Activated CD4-positive, alpha-beta T cell treated with anti-CD3 and anti-CD28 coated beads, Interleukin-2, Interleukin-4, amounts not matched to agents 100 ng/mL and 50 ng/mL, durations not matched to agents 16 hours and 8 hours (primary cell): ENCODE results near the gene OSBPL2.

Source experiments
- DNase-seq: peaks from one replicate; pipeline ENCODE4 v3.0.0-alpha.2; 2020; ENCODE audit warnings: low spot score

The OSBPL2 gene

DNA sequence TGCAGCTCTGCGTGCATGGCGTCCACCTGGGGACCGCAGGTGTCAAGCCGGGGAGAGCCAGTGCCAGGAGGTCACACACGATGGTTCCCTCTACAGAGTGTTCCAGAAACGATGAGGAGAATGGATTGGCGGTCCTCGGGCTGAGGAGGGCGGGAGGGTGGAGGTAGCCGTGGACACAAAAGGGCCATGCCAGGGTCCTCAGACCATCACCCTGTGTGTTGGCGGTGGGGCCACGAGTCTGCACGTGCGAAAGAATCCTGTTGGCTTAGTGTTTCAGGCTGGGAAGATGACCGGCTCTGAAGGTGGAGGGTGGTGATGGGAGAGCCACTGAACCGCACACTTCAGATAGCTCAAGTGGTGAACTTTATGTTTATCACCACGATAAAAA lies 31.9 kb upstream of the OSBPL2 start:
- DNase-seq: no peak

DNA sequence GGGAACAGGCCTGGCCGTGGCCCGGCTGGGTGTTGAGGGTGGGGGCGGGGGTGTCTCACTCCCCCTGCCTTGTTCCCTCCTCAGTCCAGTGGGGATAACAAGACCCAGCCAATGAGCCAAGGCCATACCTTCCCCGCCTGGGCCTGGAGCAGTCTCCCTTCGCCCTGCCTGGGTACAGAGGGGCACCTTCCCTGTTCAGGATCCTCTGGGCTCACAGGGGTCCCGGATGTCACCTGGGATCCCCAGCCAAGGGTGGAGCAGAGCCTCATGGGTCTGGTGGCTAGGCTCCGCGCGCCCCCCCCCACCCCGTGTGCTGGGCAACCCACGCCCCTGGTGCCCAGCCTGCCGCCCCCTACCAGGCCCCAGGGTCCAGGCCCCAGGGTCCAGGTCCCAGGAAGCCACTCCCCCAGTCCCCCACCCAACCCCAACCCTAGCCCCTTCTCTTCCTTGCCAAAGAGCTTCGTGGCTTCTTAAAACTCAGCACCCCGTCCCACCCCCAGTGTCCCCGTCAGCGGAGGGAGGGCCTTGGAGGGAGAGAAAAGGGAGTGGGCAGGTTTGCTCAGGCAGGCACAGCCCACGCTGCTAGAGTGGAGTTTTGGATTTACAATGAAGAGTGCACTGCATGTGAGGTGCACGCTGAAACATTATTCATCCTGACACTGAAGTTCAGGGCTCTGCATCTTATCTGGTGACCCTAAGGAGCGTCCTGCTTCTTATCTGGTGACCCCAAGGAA lies 30.1 kb upstream of the OSBPL2 start:
- no peak for DNase-seq

DNA sequence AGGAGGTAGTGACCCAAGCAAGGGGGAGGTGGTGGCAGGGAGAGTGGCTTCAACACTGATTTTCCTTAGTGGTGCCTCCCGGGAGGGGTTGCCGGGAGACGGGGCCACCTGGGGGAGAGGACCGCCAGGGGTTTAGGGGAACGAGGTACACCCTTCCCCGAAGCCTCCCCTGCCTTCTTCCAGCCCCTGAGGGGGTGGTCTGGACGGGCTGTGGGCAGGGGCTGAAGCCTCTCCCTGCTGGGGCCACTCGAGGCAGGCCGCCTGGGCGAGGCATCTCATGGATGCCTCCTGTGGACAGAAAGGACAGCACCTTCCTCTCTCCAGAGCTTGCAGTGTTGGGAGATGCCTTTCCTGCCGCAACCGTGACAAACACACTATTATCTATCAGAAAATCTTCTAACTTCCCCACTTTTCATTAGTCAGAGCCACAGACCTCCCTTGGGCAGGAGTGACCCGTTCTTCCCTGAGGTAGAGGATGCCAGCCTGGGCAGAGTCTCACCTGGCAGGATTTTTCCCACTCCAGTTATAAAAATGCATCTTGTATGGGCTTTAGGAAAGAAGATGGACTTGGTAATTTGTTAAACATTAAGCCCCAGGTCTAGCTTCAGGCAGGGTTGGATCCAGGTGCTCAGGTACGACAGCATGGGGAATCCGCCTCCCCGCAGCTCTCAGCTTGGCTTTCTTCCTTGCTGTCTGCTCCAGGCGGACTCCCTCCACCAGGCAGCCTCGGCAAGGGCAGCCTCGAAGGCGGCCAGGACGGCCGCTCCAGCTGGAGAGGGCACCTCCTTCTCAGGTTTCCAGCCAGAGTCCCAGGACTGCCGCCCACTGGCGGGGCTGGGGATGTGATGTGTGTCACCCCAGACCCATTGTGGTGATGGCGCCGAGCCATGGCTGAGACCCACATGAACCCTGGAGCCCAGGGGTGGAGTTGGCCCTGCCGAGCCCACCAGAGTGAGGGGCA lies 29.2 kb upstream of the OSBPL2 start:
- DNase-seq: no peak

DNA sequence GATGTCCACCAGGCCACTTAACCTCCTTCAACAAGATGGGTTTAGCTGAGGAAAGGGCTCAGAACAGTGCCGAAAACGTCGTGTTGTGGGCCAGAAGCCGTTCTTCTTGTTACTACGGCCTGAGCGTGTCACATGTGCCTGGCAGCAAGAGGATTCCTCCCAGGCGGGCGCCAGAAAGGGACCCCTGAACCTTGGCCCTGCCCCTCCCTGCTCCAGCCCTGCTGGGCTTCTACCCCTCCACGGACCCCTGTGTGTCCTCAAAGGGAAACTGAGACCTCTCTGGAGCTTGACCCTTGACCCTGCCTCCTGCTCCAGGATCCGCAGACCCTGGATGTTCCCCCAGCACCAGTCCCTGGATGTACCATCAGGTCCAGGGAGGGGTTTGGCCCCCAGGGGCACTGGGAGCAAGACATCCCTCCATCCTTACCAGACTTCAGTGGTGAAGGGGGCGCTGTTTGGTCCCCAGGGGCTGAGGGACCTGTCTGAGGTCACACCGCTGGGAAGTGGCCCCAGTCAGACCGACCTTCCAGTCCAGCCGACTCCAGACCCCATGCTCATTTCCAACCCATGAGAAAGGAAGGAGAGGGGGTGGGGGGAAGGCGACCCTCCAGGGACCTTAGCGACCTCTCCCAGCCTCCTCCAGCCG lies 28.3 kb upstream of the OSBPL2 start:
- no peak for DNase-seq

DNA sequence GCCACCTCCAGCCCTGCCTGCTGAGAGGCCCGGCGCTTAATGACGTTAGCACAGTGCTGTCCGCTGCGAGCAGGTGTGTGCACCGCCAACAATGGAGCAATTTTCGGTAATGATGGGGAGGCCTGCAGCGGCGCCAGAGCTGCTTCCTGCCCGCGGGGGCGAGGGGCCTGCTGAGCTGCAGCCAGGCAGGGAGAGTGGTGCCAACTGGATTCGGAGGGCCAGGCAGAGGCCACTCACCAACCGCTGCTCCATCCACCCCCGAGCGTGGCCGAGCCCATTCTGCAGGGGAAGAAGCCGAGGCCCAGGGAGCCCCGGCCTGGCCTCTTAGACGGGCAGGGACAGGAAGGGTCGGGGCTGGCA lies 27.8 kb upstream of the OSBPL2 start:
- no peak for DNase-seq

- no peak for DNase-seq
Observed at GRCh38 chr20:62211216-62211615, 27.1 kb upstream of the OSBPL2 start.

- DNase-seq: no peak
Observed at GRCh38 chr20:62211769-62212288, 26.5 kb upstream of the OSBPL2 start.

DNA sequence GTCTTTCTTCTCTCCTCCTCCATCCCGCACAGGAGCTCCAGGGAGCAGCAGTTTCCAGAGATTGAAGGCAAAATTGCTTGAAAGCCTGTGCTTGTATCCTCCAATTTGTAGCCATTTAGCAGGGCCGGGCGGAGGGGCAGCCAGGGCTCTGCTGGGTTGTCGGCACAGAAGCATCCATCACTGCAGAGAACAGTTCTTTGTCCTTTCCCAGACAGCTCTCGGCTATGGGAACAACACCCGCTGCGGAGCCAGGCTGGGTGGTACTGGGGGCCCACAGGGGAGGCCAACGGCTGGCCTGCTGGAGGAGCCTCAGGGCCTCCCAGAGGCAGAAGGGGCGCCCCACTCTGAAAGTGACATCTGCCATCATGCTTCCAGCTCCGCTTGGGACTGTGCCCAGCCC lies 26.0 kb upstream of the OSBPL2 start:
- no peak for DNase-seq

- no peak for DNase-seq
Observed at GRCh38 chr20:62214067-62214466, 24.3 kb upstream of the OSBPL2 start.

GRCh38 chr20:62215020-62215990 lies 23.0 kb upstream of the OSBPL2 start:
- no peak for DNase-seq

GRCh38 chr20:62215991-62216635 lies 22.2 kb upstream of the OSBPL2 start:
- DNase-seq: no peak

GRCh38 chr20:62216636-62217566 lies 21.4 kb upstream of the OSBPL2 start:
- no peak for DNase-seq

DNA sequence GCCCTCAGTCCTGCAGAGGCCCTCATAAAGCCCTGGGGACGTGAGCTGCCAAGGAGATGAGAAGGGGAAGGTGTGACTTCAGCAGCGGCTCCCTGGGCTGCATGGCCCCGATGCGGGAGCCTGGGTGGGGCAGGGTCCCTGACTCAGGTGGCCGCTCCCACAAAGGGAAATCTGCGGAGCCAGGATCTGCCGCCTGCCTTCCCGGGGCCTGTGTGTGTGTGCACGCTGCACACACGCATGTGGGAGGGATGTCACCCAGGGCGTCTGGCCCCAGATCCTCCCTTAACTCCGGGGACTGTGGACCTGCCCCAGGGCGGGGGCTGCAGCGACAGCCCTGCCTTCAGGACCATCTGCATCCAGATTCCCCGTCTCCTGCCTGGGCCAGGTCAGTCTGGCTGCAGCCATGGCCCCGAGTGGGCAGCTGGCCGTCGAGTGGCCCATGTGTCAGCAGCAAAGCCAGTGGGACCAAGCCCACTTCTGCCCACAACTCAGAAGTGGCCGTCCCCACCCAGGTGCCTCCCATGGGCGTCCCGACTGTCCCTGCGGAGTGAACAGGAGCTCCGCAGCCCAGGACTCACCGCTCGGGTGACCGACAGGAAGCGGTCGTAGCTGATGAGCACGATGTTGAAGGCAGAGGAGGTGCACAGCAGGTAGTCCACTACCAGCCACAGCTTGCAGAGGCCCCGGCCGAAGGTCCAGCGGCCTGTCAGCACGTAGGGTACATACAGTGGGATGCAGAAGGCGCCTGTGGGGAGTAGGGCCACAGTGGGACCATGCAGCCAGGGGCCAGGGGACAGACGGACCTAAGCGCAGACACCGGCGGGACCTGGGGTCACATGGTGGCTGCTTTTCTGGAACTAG lies 20.2 kb upstream of the OSBPL2 start:
- DNase-seq: no peak

DNA sequence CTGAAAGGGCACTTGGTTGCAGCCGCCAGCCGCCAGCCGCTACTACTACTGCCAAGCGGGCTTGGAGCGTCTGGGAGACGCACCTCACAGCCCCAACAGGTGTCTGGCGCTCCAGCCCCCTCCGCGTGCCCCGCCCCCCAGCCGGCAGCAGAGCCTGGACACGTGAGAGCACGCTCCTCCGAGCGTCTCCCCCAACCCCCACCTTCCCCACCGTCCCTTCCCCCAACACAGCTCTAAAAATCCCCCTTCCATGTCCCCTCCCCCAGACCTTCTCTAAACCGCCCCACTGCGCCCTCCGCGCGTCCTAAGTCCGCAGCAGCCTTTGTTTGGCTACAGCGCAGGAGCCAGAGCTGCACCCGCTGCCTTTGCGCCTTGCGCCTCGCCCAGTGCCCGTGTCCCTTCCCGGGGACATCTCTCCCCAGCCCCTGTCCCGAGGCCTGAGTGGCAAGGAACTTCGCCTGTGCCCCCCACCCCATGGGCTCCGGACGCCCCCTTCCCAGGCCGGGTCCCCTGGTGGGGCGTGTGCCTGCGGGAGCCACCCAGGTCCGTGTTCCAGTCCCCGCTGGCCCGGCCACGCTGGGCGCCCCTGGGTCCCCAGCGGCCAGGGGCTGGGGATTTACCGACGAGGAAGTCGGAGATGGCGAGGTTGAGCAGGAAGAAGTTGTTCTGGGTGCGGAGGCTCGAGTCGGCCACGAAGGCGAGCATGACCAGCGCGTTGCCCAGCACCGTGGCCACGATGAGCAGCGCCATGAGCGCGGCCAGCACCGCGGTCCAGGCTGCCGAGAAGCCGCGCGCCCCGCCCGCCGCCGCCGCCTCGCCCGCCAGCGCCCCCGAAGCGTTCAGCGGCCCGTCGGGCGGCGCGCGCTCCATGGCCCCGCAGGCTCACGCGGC lies 19.0 kb upstream of the OSBPL2 start:
- DNase-seq: no peak

DNA sequence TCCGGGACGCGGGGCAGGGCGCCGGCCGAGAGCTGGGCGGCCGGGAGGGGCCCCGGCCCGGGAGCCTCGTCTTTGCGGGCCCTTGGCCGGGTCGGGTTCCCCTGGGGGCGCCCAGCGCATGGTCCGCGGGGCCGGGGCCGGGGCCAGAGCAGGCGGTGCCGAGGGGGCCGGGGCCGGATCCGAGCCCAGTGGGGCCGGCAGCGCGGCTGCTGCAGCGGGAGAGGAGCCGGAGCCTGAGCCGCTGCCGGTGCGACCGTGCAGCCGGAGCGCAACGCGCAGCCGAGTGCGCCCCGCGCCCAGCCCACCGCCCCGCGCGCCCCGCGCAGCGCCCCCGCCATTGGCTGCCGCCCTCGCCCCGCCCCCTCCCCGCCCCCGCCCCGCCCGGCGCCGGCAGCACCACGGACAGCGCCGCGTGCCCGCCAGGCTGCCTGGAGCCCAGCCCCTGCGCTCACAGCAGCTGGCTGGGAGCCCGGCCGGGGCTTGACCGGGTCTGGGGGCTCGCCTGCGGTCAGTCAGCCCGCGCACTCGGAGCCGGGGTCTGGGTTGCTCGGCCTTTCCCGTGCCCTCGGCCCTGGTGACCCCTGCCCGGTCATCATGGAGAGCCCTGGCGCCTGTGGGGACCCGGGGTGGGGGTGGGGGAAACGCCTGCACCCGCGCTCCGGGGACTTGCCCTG lies 18.2 kb upstream of the OSBPL2 start, which contains the start of gene HRH3:
TSS of gene HRH3 (minus strand) at position 287 of the 674 bp plus-strand sequence. CDS start 308 bp downstream, outside the sequence.
- peak; percentile 22 for DNase-seq

DNA sequence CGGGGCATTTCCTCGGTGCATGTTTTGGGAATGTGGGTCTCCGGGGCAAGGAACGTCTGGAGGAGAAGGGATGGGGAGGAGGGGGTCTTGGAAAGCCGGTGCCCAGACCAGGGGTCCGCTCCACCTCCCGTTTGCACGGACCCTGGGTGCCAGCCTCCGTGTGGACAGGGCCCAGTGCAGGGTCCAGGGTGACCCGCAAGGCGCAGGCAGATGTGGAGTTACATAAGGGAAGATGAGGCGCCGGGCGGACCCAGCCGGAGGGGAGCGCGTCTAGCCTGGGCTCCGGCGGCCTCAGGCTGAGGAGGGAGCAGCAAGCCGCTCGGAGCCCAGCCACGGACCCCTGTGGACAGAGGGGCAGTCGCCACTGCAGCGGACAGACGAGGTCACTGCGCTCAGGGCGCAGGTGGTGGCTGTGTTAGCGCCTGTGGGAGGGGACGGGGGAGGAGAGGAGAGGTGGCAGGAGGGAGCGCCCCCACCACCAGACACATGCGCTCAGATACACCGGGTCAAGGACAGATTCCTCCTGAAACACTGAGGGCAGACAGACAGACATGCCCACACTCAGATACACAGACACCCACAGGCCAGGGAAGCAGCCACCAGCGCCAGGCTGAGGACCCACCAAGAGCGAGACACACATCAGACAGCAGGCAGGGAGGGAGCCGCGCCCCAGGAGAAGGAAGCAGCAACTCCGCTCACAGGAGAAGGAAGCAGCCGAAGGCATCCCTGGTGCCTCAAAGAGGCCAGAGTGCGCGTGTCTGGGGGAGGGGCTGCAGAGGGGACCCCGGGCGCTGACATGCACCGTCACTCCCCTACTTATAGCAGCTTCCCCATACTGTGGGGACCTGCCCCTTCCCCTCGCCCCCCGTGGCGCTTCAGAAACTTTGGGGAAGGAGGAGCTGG lies 17.4 kb upstream of the OSBPL2 start:
- no peak for DNase-seq
